Endodermal cell (in vitro differentiated cells): ENCODE measurements around the gene IRF2BPL. TPM values are rescaled to one million over a fixed set of nuclear protein-coding genes. Genes with fewer than 3 reads are reported as not detected.

ENCODE experiments used
- DNase-seq: peaks from one replicate; pipeline ENCODE4 v3.0.0-alpha.2; 2017
- H3K27ac ChIP-seq: 2 replicates; pipeline ENCODE4 v1.5.1; 2013; ENCODE audit warnings: mild to moderate bottlenecking, low read depth, low read length, moderate library complexity
- H3K27me3 ChIP-seq: 2 replicates; pipeline ENCODE4 v1.6.1; 2013; ENCODE audit warnings: mild to moderate bottlenecking, low read length, moderate library complexity; ENCODE audit not compliant: insufficient read depth, control insufficient read depth, poor library complexity, severe bottlenecking
- H3K36me3 ChIP-seq: 2 replicates; pipeline ENCODE4 v1.7.0; 2013; ENCODE audit warnings: mild to moderate bottlenecking, low read length, moderate library complexity; ENCODE audit not compliant: control insufficient read depth, insufficient read depth
- H3K4me1 ChIP-seq: one replicate; pipeline ENCODE4 v1.7.0; 2013; ENCODE audit warnings: low read length; ENCODE audit not compliant: control insufficient read depth, insufficient read depth
- H3K4me3 ChIP-seq: 2 replicates; pipeline ENCODE4 v1.5.1; 2013; ENCODE audit warnings: mild to moderate bottlenecking, low read length, moderate library complexity
- H3K9ac ChIP-seq: 2 replicates; pipeline ENCODE4 v1.6.1; 2013; ENCODE audit warnings: mild to moderate bottlenecking, low read length, moderate library complexity; ENCODE audit not compliant: poor library complexity, severe bottlenecking; ENCODE audit errors: extremely low read depth
- H3K9me3 ChIP-seq: 2 replicates; pipeline ENCODE4 v1.6.1; 2013; ENCODE audit warnings: mild to moderate bottlenecking, low read length, moderate library complexity; ENCODE audit not compliant: control insufficient read depth
- H3K27ac Mint-ChIP-seq: 2 replicates; pipeline ENCODE4 v1.8.0; 2020; ENCODE audit warnings: mixed read lengths
- H3K27me3 Mint-ChIP-seq: 2 replicates; pipeline ENCODE4 v1.8.0; 2021; ENCODE audit warnings: mild to moderate bottlenecking, mixed read lengths; ENCODE audit not compliant: insufficient read depth
- H3K36me3 Mint-ChIP-seq: 2 replicates; pipeline ENCODE4 v1.8.0; 2020; ENCODE audit warnings: low read depth, mixed read lengths
- H3K4me1 Mint-ChIP-seq: 2 replicates; pipeline ENCODE4 v1.8.0; 2020; ENCODE audit warnings: mixed read lengths
- H3K4me3 Mint-ChIP-seq: 2 replicates; pipeline ENCODE4 v1.8.0; 2020; ENCODE audit warnings: mild to moderate bottlenecking, moderate library complexity, mixed read lengths
- H3K9me3 Mint-ChIP-seq: 2 replicates; pipeline ENCODE4 v1.8.0; 2020; ENCODE audit warnings: mild to moderate bottlenecking, mixed read lengths
- WGBS, 2 experiments: methylation state at CpG; one replicate each; pipeline versions ENCODE4 v1.1.5 to v1.1.7; 2013; ENCODE audit warnings: missing lambda C conversion rate in 2 of 2, mixed read lengths in 1 of 2; ENCODE audit not compliant: insufficient coverage in 1 of 2, insufficient read length in 1 of 2; 5-methylcytosine and 5-hydroxymethylcytosine counted together
- total RNA-seq, 2 donors: library from RNA; stranded (reverse); fragmentation: NEBNext Ultra II Directional in 1 of 2; extraction: Animal tissue kit (Norgen Biotek cat#: 25700) in 1 of 2; gene quantifications; 2 replicates in 1 of 2; 3 replicates in 1 of 2; pipeline ENCODE4 v1.2.1, GENCODE V29; 2021
- TF ChIP-seq, protein P1 (sequence below): fragments of 200-600 bp; sonication (generic); conservative IDR thresholded peaks from 2 replicates; pipeline ENCODE4 v1.5.0; 2021; ENCODE audit warnings: antibody characterized with exemption, mild to moderate bottlenecking

Gene IRF2BPL
- total RNA-seq, 2 donors from 2014 or later: 34.2 to 44.3 TPM

DNA sequence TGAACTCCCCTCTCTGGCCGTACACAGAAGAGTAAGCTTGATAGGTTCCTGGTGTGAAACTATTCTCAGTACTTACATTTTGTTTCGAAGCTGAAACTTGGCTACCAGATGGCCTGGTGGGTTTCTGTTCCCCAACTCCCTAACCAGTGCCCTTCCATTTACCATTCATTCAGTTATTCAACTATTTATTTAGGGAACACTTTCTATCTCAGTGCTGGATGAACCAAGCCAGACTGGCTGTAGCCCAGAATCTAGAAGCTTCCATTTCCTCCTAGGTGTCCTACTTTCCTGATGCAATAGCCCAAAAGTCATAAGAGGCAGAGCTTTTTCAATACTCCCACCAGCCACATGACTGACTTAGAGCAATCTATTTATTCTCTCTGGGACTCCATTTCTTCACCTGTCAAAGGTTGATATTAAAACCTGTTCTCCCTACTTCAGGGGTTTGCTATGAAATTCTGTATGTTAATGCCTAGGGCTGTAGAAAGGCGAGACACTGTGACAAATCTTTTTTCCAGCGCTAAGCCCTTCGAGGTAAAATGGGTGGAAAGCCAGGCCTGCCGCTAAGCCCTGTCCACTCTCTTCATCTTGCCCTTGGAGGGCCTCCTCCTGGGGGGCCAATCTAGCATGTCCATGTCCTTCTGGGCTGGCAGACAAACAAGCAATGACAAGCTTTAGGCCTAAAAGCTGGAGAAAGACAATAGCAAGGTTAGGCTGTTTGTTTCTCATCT, 8.1 kb upstream of the IRF2BPL start:
- Histone ChIP-seq H3K9me3 (no peaks in the 10 kb centered on the region), H3K4me1 (peaks cover 8% of the 10 kb centered on the region), H3K4me3 (no peak overlapping the region), H3K36me3 (no peaks in the 10 kb centered on the region), H3K9ac (no peak overlapping the region), H3K27me3 (no peaks in the 10 kb centered on the region), H3K27ac (peak overlapping the region; percentile 92)
- TF ChIP-seq, protein P1, sequence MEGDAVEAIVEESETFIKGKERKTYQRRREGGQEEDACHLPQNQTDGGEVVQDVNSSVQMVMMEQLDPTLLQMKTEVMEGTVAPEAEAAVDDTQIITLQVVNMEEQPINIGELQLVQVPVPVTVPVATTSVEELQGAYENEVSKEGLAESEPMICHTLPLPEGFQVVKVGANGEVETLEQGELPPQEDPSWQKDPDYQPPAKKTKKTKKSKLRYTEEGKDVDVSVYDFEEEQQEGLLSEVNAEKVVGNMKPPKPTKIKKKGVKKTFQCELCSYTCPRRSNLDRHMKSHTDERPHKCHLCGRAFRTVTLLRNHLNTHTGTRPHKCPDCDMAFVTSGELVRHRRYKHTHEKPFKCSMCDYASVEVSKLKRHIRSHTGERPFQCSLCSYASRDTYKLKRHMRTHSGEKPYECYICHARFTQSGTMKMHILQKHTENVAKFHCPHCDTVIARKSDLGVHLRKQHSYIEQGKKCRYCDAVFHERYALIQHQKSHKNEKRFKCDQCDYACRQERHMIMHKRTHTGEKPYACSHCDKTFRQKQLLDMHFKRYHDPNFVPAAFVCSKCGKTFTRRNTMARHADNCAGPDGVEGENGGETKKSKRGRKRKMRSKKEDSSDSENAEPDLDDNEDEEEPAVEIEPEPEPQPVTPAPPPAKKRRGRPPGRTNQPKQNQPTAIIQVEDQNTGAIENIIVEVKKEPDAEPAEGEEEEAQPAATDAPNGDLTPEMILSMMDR: no peak
- H3K27me3 Mint-ChIP-seq: peaks cover 4% of the 10 kb centered on the region
- H3K36me3 Mint-ChIP-seq: no peaks in the 10 kb centered on the region
- WGBS, 2 experiments: 75% methylated on average over 6 of the region's 6 CpGs
- no peak overlapping the region for H3K27ac Mint-ChIP-seq
- H3K4me1 Mint-ChIP-seq: peaks cover 65% of the 10 kb centered on the region
- no peaks in the 10 kb centered on the region for H3K9me3 Mint-ChIP-seq
- DNase-seq: peak; percentile 47
- H3K4me3 Mint-ChIP-seq: no peak overlapping the region

DNA sequence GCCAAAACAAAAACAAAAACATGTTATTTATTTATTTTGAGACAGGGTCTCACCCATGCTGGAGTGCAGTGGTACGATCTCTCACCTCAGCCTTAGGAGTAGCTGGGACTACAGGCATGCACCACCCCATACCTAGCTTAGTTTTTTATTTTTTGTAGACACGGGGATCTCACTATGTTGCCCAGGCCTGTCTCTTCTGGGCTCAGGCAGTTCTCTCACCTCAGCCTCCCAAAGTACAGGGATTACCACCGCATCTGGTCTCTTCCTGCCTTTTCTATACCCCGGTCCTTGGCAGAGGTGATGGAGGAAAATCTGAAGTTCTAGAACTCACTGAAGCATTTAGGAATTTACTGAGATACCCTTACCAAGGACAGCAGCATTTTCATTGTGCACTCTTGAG, 6.8 kb upstream of the IRF2BPL start:
- H3K4me1 Mint-ChIP-seq: peaks cover 58% of the 10 kb centered on the region
- H3K27me3 ChIP-seq: no peaks in the 10 kb centered on the region
- H3K36me3 Mint-ChIP-seq: no peaks in the 10 kb centered on the region
- no peaks in the 10 kb centered on the region for H3K36me3 ChIP-seq
- H3K4me1 ChIP-seq: peaks cover 5% of the 10 kb centered on the region
- no peak overlapping the region for H3K9ac ChIP-seq
- H3K4me3 Mint-ChIP-seq: no peak overlapping the region
- 85 to 97% methylated on average over 4 of the region's 4 CpGs for WGBS, 2 experiments
- no peaks in the 10 kb centered on the region for H3K9me3 Mint-ChIP-seq
- no peak overlapping the region for H3K27ac ChIP-seq
- TF ChIP-seq, protein P1: no peak
- no peaks in the 10 kb centered on the region for H3K9me3 ChIP-seq
- H3K27ac Mint-ChIP-seq: no peak overlapping the region
- no peak overlapping the region for H3K4me3 ChIP-seq
- no peak for DNase-seq
- H3K27me3 Mint-ChIP-seq: peaks cover 4% of the 10 kb centered on the region

DNA sequence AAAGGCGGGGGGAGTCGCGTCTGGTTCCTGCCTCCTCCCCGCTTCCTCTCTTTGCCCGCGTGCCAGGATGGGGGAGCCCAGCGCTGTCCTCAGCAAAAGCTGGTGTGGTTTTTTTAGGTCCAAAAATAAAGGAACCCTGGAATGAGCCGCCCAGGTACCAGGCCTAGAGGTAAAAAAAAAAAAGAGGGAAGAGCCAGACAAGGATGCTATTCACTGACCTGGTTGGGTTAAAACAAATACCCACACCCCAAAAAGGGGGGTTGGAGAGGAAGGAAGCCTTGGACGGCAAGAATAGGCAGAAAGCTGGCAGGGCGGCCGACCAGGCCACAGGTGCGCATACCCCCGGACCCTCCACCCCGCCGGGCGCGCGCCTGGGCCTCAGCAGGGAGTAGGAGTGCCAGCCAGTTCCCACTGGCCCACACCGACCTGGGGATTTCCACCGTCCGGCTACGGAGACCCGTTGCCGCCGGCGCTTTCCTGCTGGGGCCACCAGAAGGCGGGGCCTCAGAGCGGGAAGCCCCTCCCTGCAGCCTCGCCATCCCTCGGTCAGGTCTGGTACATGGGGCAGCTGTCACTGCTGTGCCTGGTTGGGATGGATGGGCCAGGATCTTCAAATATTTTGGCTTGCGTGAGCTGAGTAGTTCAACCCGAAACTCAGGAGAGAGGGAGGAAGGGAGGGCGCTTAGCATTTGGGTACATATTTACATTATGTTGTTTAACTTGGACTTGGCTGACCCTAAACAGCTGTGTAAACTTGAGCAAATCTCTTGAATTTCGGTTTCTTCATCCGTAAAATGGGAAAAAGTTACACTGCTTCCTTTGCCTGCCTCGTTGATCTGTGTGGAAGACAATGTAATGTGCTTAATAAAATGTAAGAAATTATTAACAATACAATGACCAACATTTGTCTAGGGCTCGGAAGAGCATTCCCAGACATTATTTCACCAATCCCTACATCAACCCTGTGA, 5.4 kb upstream of the IRF2BPL start:
- Mint-ChIP-seq H3K4me3 (peak overlapping the region; percentile 62), H3K4me1 (peaks cover 55% of the 10 kb centered on the region), H3K27ac (peak overlapping the region; percentile 86), H3K27me3 (peaks cover 3% of the 10 kb centered on the region), H3K9me3 (no peaks in the 10 kb centered on the region), H3K36me3 (no peaks in the 10 kb centered on the region)
- no peaks in the 10 kb centered on the region for H3K36me3 ChIP-seq
- peaks cover 5% of the 10 kb centered on the region for H3K4me1 ChIP-seq
- H3K9ac ChIP-seq: peak overlapping the region; percentile 71
- H3K27ac ChIP-seq: peak overlapping the region; percentile 88
- peak; percentile 95 for DNase-seq
- no peaks in the 10 kb centered on the region for H3K27me3 ChIP-seq
- no peaks in the 10 kb centered on the region for H3K9me3 ChIP-seq
- H3K4me3 ChIP-seq: peak overlapping the region; percentile 77
- TF ChIP-seq, protein P1: no peak
- WGBS, 2 experiments: 9 to 10% methylated on average over 23 to 35 of the region's 37 CpGs
